ENCODE data around the gene GTF2F2. TPM values are rescaled to one million over a fixed set of nuclear protein-coding genes. Genes with fewer than 3 reads are reported as not detected.

Gene GTF2F2
- total RNA-seq, 4 donors from 2014 or later, result 9.4 to 23.3 (median 19.6) TPM

DNA sequence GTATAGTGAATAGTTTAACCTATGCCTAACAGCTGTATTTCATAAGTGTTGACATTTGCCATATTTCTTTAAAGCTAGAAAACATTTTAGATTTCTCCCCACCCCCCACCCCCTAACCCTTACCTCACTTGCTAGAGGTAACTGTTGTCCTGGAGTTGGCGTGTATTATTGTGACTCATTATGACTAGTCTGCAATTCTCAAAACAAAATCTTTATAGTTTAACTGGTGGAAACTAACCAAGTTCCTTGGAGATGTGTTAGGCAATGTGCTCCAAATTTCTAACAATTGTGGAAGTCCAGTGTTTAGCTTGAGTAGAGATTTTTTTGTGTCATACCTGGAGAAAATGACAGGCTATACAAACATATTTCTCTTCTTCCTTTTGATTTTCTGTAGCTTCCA is 42.5 kb downstream of the GTF2F2 start:
- Histone ChIP-seq H3K4me1 (peaks cover 0 to 27% (median 14%) of the 10 kb centered on the region in 3 donors), H3K36me3 (peaks cover 0 to 34% (median 0%) of the 10 kb centered on the region in 3 donors), H3K27me3 (no peaks in the 10 kb centered on the region), H3K4me3 (no peak overlapping the region), H3K27ac (peak overlapping the region in 1 of 4 donors; percentile 37), H3K9me3 (no peaks in the 10 kb centered on the region)
- TF ChIP-seq, protein P1, sequence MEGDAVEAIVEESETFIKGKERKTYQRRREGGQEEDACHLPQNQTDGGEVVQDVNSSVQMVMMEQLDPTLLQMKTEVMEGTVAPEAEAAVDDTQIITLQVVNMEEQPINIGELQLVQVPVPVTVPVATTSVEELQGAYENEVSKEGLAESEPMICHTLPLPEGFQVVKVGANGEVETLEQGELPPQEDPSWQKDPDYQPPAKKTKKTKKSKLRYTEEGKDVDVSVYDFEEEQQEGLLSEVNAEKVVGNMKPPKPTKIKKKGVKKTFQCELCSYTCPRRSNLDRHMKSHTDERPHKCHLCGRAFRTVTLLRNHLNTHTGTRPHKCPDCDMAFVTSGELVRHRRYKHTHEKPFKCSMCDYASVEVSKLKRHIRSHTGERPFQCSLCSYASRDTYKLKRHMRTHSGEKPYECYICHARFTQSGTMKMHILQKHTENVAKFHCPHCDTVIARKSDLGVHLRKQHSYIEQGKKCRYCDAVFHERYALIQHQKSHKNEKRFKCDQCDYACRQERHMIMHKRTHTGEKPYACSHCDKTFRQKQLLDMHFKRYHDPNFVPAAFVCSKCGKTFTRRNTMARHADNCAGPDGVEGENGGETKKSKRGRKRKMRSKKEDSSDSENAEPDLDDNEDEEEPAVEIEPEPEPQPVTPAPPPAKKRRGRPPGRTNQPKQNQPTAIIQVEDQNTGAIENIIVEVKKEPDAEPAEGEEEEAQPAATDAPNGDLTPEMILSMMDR (IDR thresholded peaks at IDR 0.05), result no peak
- TF ChIP-seq POLR2A (IDR thresholded peaks at IDR 0.05), result no peak
- intact Hi-C loops (cut with DNase I), result no loop called here
- no peak for DNase-seq
- 13 to 33% methylated on average over 1 of the region's 1 CpG for WGBS, 2 donors

DNA sequence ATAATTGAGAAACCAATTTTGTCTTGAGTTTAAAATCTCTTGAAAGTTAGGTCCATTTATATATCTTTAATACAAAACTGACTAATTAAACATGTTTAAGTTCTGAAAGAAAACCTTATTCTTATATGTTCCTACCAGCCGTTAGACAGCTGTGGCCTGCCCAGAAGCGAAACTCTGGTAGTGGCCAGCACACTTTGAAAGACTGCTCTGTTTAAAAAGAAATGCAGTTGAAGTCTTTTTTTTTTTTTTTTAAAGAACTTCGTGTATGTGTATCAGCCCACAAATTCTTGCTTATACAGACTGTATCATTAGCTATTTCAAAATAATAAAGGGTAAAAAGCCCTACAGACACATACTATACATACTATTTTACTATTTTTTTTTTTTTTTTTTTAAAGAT is 46.5 kb downstream of the GTF2F2 start:
- 87 to 91% methylated on average over 3 of the region's 3 CpGs for WGBS, 2 donors
- no peak for DNase-seq
- H3K4me3 ChIP-seq, result no peak overlapping the region
- H3K4me1 ChIP-seq, result peaks cover 0 to 35% (median 14%) of the 10 kb centered on the region in 3 donors
- no peak overlapping the region for H3K27ac ChIP-seq
- peaks cover 0 to 16% (median 0%) of the 10 kb centered on the region in 3 donors for H3K36me3 ChIP-seq
- no peaks in the 10 kb centered on the region for H3K27me3 ChIP-seq
- no peaks in the 10 kb centered on the region for H3K9me3 ChIP-seq
- intact Hi-C loops (cut with DNase I), result no loop called here
- TF ChIP-seq, protein P1 (IDR thresholded peaks at IDR 0.05), result no peak
- TF ChIP-seq POLR2A (IDR thresholded peaks at IDR 0.05), result no peak

DNA sequence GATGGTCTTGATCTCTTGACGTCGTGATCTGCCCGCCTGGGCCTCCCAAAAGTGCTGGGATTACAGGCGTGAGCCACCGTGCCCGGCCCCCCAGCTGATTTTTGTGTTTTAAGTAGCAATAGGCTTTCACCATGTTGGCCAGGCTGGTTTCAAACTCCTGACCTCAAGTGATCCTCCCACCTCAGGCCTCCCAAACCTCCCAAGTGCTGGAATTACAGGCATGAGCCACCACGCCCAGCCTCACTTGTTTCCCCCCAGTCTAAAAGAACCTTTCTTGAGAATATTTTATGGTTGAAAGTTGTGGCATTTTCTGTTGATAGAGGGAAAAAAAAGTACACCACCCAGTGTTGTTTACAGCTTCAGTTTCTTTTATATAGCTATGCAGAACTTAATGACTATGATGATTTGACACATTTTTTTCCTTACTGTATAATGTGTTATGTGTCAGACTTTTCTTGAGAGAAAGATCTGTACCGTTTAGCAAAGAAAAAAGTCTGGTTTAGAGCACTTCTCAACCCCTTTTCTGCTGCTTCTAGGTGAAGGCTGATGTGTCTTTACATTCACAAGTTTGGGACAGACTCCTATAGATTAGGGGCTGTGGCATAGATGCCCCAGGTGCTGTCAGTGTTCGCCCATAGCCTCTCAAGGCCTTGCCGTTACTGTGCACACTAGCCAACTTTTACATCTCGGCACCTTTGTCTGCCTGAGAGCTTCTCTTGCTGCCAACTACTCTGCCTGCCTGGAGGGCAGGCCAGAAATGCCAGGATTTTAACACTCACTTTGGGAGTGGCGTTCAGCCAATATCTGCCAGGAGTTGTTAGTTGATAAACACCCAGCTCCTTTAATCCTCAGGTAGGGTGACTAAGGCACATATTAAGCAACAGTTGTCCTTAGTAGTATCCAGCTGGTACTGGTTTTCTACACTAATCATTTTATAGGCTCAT is 47.6 kb downstream of the GTF2F2 start:
- H3K4me1 ChIP-seq, result peaks cover 0 to 25% (median 10%) of the 10 kb centered on the region in 3 donors
- H3K27ac ChIP-seq, result peak overlapping the region in 3 of 4 donors; percentile 47 to 58 (median 56)
- H3K36me3 ChIP-seq, result peaks cover 0 to 16% (median 0%) of the 10 kb centered on the region in 3 donors
- TF ChIP-seq, protein P1 (IDR thresholded peaks at IDR 0.05), result no peak
- no peak for TF ChIP-seq POLR2A (IDR thresholded peaks at IDR 0.05)
- DNase-seq, result no peak
- no peak overlapping the region for H3K4me3 ChIP-seq
- H3K27me3 ChIP-seq, result no peaks in the 10 kb centered on the region
- H3K9me3 ChIP-seq, result no peaks in the 10 kb centered on the region
- WGBS, 2 donors, result 65% methylated on average over 6 to 12 of the region's 12 CpGs
- intact Hi-C loops (cut with DNase I), result no loop called here

DNA sequence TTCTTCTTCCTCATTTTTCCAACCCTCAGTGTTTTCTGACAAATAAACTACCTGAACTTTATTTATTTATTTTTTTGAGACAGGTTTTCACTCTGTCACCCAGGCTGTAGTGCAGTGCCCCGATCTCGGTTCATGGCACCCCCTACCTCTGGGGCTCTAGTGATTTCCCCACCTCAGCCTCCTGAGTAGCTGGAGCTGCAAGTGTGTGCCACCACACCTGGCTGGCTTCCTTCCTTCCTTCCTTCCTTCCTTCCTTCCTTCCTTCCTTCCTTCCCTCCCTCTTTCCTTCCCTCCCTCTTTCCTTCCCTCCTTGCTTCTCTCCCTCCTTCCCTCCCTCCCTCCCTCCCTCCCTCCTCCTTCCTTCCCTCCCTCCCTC is 48.2 kb downstream of the GTF2F2 start:
- Histone ChIP-seq H3K4me1 (peaks cover 0 to 18% (median 5%) of the 10 kb centered on the region in 3 donors), H3K27ac (peak overlapping the region; percentile 47 to 58 (median 56)), H3K36me3 (peaks cover 0 to 16% (median 0%) of the 10 kb centered on the region in 3 donors), H3K4me3 (no peak overlapping the region), H3K27me3 (no peaks in the 10 kb centered on the region), H3K9me3 (no peaks in the 10 kb centered on the region)
- intact Hi-C loops (cut with DNase I), result no loop called here
- WGBS, 2 donors, result 21 to 52% methylated on average over 2 of the region's 2 CpGs
- TF ChIP-seq POLR2A (IDR thresholded peaks at IDR 0.05), result no peak
- TF ChIP-seq, protein P1 (IDR thresholded peaks at IDR 0.05), result no peak
- DNase-seq, result no peak

DNA sequence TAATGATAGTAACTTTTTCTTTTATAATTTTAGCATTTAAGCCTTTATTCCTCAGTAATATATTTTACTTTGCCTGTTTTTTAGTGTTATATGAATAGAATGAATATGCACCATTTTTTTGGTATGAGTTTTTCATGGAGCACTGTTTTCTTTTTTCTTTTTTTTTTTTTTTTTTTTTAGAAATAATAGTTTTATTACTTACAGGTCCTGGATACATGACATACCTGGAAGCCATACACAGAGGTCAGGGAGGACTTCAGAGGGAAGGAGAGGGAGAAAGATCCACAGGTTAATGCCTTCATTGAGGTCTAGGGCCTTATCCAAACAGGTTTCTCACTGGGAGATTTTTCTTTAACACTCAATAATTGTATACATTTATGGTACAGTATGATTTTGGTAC is 54.2 kb downstream of the GTF2F2 start:
- peaks cover 0 to 24% (median 0%) of the 10 kb centered on the region in 3 donors for H3K36me3 ChIP-seq
- H3K4me3 ChIP-seq, result no peak overlapping the region
- H3K9me3 ChIP-seq, result no peaks in the 10 kb centered on the region
- no peak overlapping the region for H3K27ac ChIP-seq
- TF ChIP-seq, protein P1 (IDR thresholded peaks at IDR 0.05), result no peak
- no peak for TF ChIP-seq POLR2A (IDR thresholded peaks at IDR 0.05)
- no peaks in the 10 kb centered on the region for H3K27me3 ChIP-seq
- intact Hi-C loops (cut with DNase I), result no loop called here
- H3K4me1 ChIP-seq, result peaks cover 0 to 5% (median 0%) of the 10 kb centered on the region in 3 donors
- no peak for DNase-seq
